A673 (cell line): Measurements from ENCODE around the gene KCNN1.

Experiments
- CTCF ChIP-seq: fragments of 300-800, 200-600 bp; sonication (generic); conservative IDR thresholded peaks from 2 replicates; pipeline ENCODE4 v1.5.1; 2017; ENCODE audit warnings: low read depth, mild to moderate bottlenecking, antibody characterized with exemption, low read length, moderate library complexity, mixed read lengths
- EZH2 ChIP-seq: fragments of 200-600 bp; sonication (generic); IDR thresholded peaks from 2 replicates; pipeline ENCODE4 v1.6.1; 2017; ENCODE audit warnings: borderline replicate concordance, low read depth, mild to moderate bottlenecking, mixed read lengths, antibody characterized with exemption, low read length; ENCODE audit not compliant: poor library complexity, severe bottlenecking

- no peak for TF ChIP-seq CTCF
- TF ChIP-seq EZH2: no peak
Measured at GRCh38 chr19:17965370-17966128, 1.4 kb upstream of the KCNN1 start.
